Dermis blood vessel endothelial cell (primary cell): ENCODE measurements around the gene WFDC12. TPM values are rescaled to one million over a fixed set of nuclear protein-coding genes. Genes with fewer than 3 reads are reported as not detected.

ENCODE experiments used
- DNase-seq: peaks from one replicate; pipeline ENCODE4 v3.0.0; 2010
- total RNA-seq: library from RNA; depleted of rRNA; stranded (reverse); fragments of >200 nt; gene quantifications from 2 replicates; pipeline ENCODE4 v1.2.3, GENCODE V29; 2014

The WFDC12 gene
- total RNA-seq, 1 donor from 2014 or later = not detected

DNA sequence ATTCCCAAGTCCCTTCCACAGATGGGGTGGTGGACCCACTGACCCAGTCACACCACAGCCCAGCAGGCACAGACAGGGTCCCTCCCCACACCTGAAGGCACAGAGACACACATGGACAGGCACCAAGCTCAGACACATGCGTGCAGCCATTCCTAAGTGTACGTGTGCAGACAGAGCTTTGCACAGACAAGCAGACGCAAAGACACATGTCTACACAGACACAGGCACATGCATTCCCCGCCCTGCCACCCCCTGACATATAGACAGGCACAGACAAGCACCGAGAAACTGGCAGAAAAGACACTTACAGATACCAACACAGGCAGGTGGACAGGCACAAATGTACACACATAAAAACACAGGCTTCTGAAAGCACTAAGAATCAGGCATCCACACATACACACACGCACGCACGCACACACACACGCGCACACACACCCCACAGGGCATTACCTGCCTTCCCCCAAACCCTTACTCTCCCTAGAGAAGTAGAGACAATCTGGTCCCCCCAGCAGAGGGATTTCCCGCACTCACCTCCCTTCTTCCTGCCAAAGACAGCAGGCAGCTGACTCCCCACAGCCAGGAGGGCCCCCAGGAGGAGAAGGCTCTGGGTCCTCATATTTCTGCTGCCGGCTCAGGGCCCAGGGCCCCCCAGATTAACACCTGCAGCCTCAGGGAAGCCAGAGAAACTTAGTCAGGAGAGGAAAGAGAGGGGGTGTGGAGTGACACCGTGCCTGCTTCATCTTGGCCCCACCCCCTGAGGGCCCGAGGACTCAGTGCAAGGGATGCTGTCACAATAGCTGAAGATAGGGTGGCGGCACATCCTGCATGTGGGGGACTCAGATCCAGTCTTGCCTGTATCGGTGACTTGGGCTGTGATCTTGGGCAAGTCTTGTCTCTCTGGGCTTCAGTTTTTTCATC is 9.5 kb downstream of the WFDC12 start, which contains the start of gene WFDC5:
Gene WFDC5 (minus strand): TSS at position 710 of the 921 bp plus-strand sequence. CDS start 91 bp downstream, at position 619.
- DNase-seq = no peak

DNA sequence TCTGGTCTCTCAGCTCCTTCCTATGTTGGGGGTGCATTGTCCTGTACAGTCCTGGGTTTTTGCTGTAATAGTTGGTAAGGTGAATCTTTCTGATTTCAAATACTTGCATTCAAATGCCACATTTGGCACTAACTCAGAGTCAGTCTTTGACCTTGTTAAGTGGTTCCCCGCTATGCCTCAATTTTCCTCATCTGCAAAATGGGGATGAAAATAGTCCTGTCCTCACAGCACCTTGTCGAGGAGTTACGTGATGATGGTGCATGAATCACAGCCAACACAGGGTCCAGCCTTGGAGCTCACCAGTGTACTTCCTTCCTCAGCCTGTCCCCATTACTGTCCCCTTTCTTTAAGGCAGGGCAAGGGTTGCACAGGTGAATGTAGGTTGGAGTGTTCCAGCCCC is 10.4 kb downstream of the WFDC12 start:
- DNase-seq = no peak

DNA sequence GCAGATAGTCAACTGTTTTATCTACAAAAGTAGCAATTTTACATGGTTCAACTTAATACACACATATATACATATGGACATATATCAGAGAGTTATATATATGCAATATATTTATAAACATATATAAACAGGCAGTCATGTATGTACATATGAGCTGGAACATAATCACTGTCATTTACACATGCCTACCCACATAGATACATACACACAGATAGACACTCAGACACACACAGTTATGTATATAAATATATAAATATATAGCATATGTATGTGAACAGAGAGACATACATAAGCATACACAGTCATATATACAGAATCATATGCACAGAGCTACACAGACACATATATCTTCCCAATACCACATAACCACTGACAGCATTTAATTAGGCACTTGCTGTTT is 11.5 kb downstream of the WFDC12 start:
- DNase-seq = no peak

DNA sequence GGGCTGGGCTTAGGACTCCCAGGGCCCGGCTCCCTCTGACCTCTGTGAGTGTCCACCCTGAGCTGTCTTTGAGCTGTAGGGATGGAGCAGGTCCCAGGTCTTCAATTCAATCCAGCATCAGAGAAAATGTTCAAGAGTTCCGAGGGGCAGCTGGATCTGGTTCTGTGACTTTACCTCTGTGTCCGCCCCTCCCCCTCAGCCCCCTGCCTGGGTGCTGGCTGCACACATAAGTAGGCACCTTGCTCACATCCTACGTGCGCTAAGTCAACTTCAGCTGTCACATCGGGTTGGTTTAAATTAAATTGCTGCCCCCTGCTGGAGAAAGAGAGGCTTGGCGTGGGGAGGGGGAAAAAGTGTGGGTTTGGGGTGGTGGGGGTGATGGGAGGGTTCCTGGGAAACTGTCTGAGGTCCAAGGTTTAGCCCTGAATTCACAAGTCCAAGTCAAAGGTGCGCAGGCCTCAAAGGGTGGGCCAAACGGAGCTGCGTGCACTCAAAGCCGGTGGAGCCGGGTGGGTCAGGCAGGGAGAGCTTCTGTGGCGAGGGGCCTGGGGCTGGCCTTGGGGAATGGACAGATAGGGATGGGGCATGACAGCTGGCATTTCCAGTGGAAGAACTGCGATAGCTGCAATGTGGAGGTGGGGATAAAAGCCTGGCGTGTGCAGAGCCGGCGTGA is 12.3 kb downstream of the WFDC12 start:
- DNase-seq = peak; percentile 49

DNA sequence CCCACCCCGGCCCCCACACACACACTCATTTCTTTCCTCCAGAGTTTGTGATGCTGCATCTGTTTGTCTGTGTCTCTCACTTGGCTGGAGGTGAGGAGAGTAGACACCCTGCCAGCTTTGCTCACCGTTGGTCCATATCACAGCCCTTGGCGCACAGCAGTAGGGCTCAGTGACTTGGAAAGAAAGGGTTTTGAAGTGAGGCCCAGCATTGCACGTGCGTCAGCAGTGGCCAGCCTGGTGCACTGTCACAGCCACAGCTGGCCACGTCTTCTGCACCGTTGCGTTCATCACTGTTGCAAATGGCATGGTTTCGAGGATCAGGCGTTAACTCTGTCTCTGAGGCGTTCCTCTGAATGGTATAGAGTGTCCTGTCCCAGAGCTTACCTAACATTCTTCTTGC is 13.0 kb downstream of the WFDC12 start:
- no peak for DNase-seq

DNA sequence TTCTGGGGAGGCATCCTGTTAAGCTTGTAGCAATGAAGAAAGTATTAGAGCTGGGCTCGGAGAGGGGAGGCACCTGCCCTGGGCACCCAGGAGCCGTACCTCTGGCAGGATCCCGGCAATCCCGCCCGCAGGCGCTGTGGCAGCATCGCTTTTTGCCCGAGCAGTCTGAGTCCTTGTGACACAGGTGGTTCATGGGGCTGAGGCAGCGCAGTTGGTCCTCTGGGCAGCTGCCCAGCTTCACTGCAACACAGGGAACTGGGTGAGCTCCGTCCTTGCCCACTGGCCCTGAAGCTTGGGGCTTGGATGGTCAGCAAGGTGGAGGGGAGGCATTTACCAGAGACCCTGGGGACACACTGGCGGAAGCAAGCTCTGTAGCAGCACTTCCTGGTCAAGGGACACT is 14.0 kb downstream of the WFDC12 start:
- DNase-seq = no peak

DNA sequence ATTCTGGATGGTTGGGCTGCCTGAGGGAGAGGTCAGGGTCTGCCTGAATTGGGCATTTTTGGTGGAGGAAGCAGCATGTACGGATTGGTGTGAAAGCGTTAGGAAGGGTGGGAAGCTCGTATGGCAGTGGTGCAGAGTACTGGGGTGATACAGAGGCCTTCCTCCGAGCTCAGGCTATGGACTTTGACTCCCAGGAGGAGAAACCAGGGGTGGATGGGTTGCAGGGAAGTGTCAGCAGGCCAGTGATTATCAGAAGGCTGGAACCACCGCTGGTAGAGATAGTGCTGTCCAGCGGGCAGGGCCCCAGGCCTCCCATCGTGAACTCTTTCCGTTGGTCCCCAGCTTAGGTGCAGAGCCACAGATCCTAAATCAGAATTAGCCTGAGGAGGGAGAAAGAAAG is 14.6 kb downstream of the WFDC12 start:
- no peak for DNase-seq

DNA sequence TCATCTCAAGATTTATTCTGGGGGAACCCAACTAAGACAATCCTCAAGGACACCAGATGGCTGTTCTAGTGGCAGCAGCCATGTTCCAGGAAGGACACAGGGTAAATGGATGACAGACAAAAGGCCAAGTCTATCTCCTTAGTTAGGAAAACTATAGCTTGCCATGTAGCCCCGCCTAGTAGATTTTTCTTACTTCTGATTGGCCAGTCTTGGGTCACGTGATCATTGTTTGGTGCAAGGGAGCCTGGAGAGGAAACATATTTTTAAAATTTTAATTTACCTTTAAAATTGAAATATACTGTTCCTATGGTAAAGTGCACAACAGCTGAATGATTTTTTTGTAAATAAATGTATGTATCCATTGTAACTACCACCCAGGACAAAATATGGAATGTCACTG is 18.9 kb downstream of the WFDC12 start:
- no peak for DNase-seq

DNA sequence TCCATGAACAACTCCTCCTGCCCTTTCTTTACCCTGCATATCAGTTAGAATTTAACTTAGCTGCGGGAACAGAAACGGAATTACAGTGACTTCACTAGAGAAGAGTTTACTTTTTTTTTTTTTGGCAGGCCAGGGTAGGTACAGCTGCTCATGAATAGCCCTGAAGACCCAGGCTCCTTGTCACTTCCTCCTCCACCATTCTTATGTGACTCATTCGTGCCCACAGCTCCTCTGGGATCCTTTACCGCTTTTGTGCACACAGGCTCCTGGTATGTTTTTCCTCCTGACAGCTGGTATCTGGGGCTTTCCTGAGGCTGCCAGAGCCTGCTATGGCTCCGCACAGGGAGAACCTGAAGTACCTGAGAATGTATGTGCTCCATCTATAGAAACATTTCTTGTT is 19.5 kb downstream of the WFDC12 start:
- DNase-seq = peak; percentile 86

DNA sequence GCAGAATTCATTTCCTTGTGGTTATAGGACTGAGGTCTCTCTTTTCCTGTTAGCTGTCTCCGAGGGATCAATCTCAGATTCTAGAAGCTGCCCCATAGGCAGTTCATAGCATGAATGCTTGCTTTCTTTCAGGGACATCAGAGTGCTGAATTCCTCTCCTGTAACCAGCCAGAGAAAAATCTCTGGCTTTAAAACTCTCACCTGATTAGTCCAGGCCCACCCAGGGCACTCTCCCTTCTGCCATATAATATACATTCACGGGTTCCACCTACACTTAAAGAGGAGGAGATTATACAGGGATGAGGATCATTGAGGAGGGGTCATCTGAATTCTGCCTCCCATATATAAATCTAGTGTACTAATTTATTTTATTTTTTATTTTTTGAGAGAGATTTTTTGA is 21.2 kb downstream of the WFDC12 start:
- DNase-seq = no peak

DNA sequence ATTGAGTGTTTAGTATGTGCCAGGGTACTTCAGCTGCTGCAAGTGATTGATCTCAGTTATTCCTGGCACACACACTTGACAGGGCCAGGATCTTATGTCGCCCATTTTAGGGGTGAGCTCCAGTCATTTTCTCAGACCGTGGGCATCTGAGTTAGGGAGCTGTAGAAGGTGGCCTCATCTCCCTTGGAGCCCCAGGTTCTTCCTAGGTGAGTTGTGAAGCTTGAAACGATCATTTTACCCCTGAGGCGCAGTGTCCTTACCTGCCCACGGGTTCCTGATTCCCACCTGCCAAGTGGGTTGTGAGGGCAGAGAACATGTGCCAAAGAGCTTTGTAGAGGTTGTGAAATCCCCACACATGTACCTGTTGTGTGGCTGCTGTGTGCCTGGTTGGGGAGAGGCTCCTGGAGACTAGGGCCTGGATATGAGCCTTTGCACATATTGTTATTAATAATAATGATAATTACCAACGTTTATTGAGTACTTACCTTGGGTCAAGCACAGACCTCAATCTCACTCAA is 22.9 kb downstream of the WFDC12 start:
- DNase-seq = no peak

DNA sequence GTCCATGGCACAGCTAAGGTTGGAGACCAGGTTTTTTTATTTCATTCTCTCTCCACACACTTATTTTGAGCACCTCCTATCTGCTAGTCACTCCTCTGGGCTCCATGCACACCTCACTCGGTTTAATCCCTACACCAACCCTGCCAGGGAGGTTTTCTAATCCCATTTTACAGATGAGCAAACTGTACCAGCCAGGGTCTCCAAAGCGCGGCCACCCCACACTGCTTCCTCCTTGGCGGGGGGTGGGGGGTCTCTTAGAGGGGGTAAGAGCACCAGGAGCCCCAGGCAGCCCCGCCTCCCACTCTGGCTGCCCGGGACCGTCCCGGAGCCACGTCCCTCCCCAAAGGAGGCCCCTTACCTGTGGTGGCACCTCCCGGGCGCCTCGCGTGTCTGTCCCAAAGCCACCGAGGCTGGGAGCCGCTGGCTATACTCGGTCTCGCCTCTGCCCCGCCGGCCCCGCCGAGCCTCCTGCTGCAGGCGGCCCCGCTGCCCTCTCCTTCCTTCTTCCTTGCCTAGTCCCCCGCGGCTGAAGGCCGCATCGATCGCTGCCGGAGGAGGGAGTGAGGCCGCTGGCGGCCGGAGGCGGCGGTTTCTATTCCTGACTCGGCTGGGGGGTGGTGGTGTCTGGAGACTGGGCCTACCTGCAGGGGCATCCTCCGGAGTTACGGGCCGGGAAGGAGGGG is 23.6 kb downstream of the WFDC12 start, which contains the start of gene KCNS1:
Gene KCNS1 (minus strand): TSS at position 565 of the 683 bp plus-strand sequence. CDS start 1,891 bp downstream, outside the sequence.
- DNase-seq = peak; percentile 45

DNA sequence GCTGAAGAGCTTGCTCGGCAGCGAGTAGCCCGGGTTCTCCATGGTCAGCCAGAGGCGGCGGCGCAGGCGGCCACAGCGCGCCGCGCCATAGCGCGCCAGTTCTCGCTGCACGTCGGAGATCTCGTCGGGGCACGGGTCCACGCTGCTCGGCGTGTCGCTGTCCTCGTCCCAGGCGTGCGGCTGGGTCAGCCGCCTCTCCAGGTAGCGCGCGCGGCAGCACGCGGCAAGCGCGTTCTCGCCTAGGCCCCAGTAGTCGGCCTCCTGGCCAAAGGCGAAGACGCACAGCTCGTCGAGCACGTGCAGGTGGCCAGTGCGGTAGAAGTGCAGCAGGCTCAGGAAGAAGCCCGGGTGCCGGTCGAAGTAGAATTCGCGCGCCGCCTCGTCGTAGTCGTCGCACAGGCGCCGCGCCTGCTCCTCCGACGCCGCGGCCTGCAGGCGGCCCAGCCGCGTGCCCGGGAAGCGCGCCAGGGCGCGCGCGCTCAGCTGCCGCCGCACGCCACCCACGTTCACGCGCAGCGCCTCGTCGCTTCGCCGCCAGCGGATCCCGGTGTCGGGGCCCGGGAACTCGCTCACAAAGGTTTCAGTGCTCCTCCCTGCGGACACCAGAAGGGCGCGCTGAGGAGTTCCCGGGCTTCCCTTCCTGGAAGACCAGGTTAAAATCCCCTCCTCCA is 26.0 kb downstream of the WFDC12 start:
- peak; percentile 45 for DNase-seq

DNA sequence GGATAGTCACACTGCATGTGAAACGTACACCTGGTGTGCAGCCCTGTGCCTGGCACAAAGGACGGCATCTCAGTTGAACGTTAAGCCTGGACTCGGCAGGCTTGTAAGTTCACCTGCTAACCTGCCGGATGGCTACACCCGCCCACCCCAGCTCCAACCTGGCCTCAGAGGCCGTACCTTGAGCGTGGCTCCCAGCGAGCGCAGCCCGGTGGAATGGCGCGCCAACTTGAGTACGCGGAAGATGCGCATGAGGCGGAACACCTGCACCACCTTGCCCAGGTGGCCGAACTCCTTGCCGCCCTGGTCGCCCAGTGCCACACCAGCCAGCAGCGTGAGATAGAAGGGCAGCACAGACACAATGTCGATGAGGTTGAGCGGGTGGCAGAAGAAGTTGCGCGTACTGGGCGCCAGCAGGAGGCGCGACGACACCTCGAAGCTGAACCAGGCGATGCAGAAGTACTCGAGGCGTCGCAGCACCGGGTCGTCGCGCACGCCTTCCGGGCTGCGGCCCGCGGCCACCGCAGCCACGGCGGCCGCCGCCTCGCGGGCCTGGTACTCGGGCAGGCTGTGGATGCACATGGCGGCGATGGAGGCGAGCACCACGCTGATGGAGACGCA is 26.7 kb downstream of the WFDC12 start:
- peak; percentile 75 for DNase-seq

DNA sequence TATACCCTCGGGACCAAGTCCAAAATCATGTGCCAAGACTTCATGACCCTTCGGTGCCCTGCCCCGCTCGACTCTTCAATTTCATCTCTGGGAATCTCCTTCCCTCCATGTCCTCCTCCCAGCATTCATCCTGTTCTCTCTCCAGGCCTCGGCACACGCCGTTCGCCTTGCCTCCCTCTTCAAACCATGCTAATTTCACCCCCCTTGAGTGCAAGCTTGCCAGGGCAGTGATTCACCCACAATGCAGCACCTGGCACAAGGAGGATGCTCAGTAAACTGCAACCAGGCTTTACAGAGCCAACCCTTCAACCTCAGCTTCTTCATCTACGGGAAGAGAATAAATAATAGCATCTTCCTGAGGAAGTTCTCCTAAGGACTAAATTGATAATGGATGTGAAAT is 27.5 kb downstream of the WFDC12 start:
- DNase-seq = no peak

DNA sequence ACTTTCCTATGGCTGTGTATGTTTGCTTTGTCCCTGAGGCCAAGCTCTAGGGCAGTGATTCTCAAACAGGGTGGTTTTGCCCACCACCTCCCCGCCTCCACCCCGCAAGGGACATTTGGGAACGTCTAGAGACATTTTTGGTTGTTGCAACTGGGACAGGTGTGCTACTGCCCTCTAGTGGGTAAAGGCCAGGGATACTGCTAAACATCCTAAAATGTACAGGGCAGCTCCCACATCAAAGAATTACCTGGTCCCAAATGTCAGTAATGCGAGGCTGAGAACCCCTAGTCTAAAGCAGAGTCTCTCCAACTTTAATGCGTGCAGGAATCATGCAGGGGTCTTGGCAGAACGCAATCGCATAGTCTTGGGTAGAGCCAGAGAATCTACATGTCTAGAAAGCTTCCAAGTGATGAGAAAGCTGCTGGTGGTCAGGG is 28.4 kb downstream of the WFDC12 start:
- peak; percentile 76 for DNase-seq

DNA sequence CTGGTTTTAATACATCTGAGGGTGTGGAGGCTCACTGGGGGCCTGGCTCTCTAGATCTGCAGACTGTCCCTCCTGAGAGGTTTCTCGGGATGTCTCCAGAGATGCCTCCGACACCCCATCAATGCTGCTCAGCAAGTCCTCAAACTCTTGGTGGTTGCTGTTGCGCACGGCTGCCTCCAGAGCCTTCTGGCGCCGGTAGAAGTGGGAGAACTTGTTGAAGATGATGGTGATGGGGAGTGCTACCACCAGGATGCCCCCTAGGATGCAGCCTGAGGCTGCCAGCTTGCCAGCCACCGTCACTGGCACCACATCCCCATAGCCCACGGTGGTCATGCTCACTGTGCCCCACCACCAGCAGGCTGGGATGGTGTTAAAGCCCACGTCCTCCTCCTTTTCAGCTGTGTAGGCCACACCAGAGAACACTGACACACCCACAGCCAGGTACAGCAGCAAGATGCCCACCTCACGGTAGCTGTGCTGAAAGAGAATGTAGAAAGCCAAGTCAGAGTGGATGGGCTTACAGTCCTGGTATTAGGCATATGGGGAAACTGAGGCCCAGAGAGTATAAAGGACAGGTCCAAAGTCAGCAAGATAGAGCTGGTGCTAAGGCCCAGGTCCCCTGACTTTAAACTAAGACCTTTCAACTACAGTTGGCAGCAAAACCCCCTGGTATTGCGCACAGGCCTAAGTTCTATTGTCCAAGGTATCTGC is 29.2 kb downstream of the WFDC12 start:
- DNase-seq = no peak

DNA sequence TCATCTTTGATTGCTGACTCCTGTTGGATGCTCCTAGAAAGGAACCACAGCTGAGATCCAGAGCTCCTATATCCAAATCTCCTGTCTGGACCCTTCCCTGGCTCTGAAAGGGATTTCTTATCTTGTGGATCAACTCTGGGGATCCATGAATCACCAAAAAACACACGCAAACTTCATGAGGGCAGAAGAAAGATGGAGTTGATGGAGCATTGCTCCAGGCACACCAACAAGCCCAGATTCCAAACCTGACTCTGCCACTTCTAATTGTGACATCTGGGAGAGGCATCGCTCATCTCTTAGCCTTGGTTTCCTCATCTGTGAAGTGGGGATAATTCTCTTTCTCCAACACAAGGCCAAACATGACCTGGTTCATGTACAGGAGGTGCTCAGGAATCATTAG is 30.1 kb downstream of the WFDC12 start:
- no peak for DNase-seq

DNA sequence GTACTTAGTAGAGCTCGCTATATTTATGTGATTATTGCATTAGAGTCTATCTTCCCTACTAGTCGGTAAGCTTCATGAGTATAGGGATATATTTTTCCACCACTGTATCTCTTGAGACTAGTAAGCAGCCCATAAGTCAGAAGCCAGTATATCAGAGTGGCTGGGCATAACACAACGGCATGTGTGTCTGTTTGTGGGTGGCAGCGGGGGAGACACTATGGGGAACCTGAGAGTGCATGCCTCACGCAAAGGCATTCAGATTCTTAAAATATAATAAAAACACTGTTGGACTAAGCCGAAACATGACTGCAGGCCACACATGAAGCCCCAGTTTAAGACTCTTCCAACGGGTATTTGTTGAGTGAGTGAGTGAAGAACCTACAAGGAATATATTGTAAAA is 31.4 kb downstream of the WFDC12 start:
- DNase-seq = no peak

DNA sequence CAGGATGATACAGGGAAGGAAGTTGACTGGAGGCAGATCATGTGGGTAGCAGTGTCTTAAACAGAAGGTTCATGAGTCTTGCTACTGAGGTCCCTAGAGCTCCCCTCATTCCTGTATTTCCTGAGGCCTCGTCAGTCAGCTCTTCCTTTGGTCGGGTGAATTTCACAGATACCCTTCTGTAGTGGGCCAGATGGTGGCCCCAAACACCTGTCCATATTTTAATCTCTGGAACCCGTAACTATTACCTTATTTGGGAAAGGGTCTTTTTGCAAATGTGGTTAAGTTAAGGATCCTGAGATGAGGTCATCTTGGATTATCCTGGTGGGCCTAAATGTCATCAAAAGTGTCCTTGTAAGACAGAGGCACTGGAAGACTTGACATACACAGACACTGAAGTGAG is 32.9 kb downstream of the WFDC12 start:
- no peak for DNase-seq

DNA sequence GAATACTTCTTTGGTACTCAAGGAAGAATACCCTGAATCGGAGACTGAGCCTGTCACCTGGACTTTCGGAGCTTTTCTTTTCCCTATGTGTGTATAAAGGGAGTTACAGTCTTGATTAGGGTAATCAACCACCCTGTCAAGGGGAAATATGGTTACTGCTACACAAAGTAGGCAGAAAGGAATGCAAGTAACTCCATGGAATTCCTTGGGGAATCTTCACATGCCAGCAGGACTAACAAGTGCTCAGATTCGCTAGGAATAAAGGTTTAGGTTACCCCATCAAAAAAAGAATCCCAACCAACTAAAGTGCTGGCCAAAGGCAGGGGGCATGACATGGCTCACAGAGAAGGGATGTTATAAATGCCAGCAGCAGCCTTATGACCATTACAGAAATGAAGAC is 33.8 kb downstream of the WFDC12 start:
- no peak for DNase-seq
